Endometrium (tissue), 2 donors: ENCODE results near the gene HSPH1.
"Not testable (repeated sequence)": the region's sequence is repeated elsewhere in the genome, so short reads cannot be mapped to it uniquely, and the experiment has no call there.

Experiments used
- FAIRE-seq: peaks from 2 replicates; lab custom pipeline; 2012; peaks lifted over from hg19 to GRCh38; lab: Jason Lieb, UNC
- donor health status: control.
- donor health status: control.

Gene HSPH1

DNA sequence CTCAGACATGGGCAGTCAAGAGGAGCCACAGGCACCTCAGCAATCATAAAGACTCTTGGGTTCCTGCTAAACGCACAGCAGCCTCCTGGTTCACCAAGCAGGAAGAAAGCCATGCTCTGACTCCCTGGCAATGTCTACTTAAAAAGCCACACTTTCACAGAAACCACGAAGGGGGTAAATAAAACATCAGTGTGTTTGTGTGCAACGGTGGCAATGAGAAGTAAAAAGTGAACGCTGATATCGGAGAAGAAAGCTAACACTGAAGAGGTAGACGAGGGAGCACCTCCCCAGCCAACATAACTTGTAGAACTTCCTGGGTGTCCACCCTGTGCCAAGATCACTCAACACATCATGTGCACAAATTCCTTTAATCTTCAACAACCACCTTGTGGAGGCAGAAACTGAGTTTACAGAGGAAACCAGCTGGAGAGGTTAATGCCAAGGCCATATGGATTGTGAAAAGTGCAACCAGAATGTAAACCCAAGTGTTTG lies 30.2 kb downstream of the HSPH1 start:
- FAIRE-seq = no peak

DNA sequence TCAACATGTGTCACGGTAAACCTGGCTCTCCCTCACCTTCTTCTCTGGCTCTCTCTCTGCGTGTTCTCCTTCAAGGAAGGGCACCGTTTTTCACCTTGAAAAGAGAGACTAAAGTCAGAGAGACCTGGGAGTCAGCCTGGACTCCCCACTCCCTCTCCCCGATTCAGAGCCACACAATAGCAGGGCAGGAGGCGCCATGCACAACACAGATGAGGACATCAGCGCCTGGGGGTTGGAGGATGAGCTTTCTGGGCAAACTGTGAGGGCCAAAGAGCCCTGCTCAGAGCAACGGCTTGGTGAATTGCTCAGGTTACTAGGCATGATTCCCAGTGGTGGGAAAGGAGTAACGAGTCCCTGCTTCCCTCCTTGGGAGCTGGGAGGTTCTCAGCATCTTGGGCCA lies 32.3 kb downstream of the HSPH1 start:
- FAIRE-seq = no peak

DNA sequence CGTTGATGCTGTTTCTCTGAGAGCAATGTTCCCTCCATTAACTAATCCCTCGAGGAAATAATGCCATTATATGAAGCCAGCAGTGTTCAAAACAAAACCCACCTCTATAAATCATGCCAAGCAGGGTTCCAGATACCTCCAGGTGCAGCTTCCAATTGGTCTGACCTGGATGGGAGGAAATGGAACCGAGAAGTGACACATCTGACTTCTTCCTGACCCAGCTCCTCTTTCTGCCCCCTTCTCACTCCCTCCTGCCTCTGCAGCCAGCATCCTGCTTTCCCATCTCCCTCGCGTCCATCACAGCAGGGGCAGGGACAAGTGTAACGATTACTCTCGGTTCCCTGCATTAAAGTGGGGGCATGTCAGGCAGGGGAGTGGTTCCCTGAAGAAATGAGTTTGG lies 37.5 kb downstream of the HSPH1 start:
- FAIRE-seq = no peak

DNA sequence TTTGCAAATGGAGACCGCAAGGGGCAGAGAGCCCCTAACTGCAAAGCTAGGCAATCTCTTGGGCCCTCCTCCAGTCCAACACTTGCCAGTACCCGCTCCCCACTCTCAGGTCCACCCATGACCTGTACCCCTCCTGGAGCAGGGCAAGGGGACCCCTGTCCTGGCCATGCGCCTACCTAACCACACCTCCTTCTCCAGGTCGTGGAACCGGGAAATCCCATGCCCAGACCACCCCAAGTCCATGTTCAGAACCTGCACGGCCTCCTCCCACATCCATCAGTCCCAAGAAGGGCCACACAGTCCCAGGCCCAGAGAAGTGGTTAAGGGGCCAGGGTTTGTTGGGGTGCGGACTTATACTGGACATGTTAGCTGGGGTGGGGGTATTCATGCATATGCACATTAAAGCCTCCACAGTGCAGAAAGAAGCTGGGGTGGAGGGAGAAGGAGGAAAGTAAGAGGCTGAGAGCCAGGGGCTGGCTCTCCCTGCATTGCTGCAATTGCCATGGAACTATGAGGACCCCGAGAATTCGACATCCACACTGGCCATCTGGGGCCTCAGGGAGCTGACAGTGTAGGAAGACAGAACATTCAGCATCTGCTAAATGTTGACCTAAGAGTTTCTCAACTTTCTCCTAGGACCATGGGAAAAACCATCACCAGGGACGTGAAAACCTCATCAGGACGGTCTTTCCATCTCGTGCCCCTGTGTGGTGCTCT lies 39.0 kb downstream of the HSPH1 start:
- FAIRE-seq = no peak

DNA sequence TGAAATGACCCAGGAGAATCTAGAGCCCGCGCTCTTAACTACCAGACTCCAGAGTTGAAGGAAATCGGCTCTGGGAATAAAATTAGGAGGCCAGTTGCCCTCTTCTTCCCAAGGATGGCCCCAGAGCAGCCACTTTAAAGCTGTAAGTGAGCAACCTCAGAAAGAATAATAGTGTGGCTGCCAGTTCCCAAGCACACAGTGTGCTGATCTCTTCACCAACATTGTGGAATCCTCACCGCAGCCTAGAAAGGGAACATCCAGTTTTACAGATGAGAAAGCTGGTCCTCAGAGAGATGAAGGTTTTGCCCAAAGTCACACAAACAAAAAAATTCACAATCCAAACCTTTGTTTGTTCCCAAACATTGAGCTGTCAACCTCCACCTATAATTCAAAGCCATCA lies 39.6 kb downstream of the HSPH1 start:
- FAIRE-seq = no peak

DNA sequence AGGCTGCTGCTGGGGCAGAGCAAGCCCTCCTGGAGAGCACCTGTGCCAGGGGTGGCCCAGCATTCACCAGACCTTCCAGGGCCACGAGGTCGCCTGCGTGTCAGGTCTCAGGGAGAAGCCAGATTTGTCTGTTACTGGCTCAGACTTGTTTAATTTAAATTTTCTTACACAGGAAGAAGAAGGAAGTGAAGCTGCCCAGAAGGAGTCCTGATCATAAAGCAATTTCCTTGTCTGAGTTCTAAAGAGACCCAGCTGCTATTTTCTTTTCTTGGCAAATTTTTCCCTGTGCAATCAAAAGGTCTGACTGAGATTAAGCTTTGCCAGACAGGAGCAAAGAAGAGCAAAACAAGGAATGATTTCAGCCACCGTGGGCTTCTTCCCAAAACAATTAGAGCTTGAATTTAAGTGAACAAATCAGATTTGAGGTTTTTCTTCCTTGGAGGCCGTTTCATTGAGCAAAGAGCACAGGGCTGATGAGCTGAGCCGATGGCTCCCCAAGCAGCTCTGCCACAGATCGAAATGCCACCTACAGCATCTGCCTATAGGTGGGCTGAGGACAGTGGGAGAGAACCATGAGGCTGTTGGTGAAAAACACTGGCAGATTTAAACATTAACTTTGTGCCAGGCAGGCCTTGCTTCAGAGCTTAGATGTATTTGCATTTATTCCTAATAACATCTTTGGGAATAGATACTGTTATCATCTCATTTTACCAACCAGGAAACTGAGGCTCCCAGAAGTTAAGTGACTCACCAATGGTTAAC lies 40.1 kb downstream of the HSPH1 start:
- no peak for FAIRE-seq

DNA sequence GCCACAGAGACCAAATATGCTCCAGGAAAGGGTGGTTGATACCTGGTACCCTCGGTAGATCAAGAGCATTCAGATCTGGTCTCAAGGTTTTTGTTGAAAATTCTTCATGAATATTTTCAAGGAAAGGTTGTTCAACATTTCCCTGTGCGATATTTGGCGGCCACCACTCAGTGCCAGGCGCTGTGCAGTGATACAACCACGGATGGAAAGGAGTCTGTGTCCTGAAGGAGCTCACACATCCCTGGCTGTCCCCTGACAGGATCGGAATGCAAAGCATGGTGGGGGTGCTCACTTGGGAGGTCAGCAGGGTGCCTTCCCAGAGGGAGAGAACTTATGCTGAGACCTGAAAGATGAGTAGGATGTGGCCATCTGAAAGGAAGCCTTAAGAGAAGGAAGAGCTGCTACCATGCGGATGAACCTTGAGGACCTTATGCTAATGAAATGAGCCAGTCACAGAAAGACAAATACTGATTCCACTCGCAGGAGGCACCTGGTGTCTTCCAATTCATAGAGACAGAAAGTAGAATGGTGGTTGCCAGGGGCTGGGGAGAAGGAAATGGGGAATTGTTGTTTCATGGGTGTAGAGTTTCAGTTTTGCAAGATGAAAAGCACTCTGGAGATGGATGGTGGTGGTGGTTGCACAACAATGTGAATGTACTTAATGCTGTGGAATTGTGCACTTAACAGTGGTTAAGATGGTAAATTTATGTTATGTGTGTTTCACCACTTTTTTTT lies 41.6 kb downstream of the HSPH1 start:
- FAIRE-seq = no peak

DNA sequence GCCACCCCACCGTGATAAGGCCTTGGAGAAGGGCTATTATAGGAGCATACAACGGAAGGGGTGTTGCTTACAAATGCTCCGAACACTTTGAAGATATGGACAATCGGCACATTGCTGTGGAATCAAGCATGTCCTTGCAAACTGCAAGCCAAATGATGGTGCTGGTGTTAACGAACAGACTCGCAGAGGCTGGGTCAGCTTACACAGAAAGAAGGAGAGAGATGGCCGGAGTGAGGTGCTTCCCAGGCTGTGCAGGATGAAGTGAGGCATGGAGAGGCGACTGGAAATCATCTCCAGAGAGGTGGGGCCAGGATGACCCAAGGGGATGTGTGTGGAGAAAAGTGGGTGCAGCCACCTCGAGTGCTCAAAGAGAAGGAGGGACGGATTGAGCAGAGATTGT lies 42.2 kb downstream of the HSPH1 start:
- FAIRE-seq = no peak

DNA sequence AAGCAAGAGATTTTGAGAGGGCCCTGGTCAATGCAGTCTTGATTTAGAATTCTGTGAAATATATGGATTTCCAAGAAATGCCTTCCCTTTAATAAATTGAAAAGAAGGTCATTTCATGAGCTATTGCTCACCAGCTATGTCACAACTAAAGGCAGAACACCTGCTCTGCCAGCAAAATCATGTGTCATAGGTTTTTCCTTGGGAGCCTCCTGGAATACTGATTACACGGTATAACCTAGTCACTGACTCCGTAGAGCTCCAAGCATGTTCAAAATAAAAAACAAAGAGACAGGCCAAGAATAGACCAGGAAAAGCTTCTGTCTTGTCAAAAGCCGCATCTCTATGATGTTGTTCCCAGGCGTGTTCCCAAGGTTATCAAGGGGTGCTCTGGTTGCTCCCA lies 45.5 kb downstream of the HSPH1 start:
- FAIRE-seq = no peak

DNA sequence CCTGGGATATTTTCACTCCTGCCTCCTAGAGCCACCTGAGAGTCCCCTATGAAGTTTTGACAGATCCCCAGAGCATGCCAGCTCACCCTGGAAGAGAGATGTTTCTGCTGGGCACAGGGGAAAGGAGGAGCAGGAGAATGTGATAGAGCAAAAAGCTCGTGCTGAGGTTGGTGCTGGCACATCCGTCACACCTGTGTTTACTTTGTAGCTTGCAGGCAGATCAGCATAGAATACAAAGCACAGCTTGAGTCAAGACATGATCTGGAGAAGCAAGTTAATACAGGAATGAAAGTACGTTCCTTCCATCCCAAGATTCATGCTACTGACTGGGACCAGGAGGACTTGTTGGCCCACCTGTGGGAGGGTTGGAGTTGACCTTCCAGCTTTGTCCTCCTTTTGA lies 46.1 kb downstream of the HSPH1 start:
- no peak for FAIRE-seq

DNA sequence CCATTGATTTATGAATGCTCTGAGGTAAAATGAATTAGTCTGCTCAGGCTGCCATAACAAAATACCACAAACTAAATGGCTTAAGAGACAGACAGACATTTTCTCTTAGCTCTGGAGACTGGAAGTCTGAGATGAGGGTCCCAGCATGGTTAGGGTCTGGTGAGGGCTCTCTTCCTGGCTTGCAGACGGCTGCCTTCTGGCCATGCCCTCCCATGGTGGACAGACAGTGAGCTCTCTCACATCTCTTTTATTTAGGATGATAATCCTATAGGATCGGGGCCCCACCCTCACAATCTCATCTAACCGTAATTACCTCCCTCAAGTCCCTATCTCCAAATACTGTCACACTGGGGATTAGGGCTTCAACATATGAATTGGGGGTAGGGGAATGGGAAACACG lies 47.1 kb downstream of the HSPH1 start:
- no peak for FAIRE-seq

DNA sequence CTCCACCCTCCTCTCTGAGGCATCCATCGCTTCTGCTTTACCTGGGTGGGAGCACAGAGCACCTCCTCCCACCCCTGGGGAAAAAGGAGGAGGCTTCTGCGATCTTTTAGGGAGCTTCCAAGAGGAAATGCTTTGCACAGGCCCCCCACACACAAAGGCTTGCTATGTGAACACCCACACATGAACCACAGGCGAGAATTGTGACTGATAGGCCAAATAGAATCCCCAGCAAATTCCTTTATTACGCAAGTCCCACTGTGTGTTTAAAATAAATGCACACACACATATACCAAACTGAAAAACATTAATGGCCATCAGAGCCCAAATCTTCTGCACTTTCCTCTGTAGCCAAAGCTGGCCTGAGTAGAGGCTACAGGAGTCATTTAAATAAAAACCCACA lies 50.6 kb downstream of the HSPH1 start:
- FAIRE-seq = no peak

DNA sequence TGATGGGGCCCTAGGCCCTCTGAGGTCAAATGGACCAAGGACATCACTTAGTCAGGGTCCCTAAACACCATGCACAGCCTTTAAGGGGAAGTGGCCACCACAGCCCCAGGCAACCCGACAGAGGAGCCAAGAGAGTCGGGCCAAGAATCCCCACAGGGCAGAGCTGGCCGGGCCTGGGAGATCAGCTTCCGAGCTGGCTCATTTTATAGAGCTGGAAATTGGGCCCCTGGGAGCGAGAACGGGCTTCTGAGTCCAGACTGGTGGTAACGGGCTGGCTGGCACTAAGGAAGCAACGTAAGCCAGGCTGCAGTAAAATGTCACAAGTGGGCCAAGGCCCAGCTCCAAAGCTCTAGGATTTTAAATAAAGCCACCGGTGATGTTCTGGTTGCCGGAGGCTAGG lies 51.1 kb downstream of the HSPH1 start:
- no peak for FAIRE-seq

DNA sequence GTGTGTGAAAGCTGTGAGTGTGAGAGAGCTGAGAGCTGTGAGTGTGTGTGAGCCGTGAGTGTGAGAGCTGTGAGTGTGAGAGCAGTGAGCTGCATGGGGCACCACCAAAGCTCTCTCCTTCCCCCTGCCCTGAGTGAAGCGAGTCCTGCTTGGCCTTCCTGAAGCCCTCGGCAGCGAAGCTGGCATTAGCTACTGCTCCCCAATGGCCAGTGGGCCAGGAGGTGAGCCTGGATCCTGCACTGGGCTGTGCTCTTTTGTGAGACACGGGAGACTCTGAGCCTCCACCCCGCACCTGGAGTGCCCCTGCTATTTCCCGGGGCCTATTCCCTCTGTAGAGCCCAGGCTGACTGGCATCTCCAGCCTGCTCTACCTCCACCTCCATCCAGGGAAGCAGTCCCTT lies 51.5 kb downstream of the HSPH1 start:
- no peak for FAIRE-seq

DNA sequence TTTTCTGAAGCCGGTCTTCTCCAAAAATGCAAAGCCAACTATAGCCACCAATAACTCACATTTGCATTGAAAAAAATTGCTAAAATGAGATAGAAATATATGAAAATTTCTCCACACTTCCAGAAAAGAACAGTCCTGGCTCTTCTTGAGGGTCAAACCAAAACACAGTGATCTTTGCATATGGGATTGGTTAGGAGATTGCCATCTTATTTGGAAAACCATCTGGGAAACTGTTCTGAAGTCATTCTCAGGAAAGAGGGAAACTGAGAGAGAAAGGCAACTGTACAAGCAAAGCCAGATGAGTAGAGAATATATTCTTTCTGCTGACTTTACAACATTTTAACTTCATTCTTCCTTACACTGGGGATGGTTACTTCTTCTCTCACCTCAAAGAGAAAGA lies 54.6 kb downstream of the HSPH1 start:
- no peak for FAIRE-seq

DNA sequence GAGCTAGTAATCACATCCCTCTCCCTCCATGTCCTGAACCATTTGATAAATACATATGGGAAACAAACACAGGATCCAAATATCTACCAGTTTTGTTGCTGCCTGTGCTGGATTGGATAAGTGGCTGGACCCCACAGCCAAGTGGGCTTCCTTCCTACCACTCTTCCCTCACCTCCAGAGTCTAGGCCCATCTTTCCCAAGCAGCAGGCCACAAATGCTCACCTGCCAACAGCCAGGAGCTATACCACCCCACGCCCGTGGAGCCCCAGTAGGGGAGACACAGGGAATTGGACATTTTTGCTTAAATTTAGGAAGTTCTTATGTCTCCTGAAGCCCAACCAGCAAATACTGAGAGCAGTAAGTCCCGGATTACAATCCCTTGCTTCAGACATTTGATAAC lies 55.8 kb downstream of the HSPH1 start:
- no peak for FAIRE-seq

DNA sequence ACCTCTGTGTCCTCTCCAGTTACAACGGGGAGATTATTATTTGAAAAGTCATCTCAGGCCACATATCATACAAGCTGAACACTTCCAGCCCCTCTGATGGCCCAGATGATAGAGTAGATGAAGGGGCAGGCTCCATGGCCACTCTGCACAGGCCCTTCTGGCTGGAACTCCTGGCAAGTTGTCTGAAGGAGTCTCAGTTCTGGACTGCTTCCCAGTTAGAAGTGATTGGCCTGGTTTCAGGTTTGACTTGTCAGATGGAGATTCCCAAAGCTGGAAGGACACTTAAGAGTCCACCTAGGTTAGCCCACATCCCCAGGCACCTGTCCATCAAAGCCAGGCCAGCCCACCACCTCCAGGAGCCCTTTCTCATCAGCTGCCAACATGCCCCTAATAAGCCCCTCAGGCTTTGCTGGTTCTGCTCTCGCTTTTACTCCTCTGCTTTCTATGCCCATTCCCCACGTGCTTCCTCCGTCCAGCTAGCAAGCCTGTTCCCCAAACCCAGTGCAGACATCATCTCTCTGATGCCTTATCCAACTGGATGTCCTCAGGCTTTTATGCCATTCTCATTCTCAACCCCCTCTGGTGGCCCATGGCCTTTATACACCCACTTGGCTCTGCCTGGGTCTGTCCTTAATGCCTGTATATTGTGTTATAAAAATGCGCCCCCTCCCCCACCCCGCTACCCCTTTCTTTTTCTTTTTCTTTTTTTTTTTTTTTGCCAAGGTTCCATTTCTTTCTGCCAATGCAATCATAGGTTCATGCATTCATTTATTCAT lies 56.5 kb downstream of the HSPH1 start:
- FAIRE-seq = no peak

DNA sequence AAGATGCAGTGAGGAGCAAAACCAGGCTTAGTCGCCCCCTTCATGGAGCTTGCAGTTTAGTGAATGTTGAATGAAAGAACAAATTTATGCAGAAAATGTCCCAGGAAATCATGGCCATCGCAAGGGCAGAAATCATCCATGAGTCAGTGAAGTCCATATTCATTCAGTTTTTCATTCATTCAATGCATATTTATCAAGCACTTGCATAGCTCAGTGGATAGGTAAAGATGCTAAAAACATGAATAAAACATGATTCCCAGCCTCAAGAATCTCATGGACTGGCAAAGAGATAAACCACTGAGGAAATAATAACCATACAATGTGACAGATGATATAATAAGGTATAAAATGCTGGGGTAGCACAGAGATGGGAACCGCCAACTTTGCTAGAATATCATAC lies 58.8 kb downstream of the HSPH1 start:
- no peak for FAIRE-seq

DNA sequence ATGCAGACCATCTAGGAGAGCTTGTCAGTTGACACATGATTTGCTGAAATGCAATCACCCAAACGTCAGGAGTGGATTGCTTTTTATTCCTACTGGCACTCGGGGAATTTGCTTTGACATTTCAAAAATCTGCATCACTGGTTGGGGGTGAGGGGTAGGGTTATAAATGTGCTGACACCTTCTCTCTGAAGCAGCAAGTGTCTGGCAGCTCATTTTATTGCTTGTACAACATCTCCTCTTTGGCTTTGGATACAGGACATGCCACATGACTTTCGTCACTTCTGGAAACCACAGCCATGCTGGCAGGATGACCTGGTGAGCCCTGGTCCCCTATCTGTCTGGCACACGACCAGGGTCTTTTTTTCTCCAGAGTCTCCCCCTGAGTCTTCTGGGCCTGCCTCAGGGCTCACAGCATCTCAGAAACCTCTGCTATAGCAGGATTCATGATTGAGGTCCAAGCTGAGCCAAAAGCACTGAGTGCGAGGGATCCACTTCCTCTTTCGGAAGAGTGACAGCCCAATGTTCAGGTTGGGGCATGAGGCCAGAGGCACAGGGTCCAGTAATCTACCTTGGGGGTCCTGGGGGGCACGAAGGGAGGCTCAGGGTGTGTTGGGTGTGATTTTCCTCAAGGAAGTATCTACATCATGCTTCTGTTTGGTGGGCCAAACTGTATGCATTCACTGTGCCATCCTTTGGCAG lies 60.1 kb downstream of the HSPH1 start:
- FAIRE-seq = no peak

DNA sequence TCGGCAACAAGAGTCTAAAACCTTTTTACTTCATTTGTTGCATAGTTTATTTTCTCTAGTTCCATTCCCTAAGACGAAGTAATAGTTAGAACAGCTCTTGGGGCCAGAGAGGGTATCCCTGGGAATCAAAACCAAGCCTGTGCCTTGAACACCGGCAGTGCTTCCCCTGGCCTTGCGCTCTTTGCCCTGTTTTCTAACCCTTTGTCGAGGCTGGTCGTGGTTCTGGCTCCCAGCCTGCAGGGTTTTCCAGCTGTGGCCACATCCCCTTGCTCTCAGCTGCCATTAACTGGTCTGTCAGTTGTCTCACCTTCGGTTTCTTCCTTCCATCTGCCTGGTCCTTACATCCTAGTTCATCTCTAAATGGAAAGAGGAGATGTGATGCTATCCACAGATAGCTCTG lies 61.0 kb downstream of the HSPH1 start:
- FAIRE-seq = no peak

DNA sequence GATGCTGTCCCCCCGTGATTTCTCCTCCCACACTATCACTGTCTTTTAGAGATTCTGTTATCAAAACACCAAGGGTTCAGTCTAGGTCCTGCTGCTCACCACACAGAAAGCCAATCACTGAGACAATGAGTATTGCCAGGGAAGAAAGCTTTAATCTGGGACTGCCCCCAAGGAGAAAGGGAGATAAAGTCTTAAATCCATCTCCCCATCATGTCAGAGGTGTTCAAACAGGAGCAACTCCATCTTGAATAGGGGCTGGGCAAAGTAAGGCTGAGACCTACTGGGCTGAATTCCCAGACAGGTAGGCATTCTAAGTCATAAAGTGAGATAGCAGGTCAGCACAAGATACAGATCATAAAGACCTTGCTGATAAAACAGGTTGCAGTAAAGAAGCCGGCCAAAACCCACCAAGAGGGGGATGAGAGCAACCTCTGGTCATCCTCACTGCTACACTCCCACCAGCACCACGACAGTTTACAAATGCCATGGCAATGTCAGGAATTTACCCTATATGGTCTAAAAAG lies 63.7 kb downstream of the HSPH1 start:
- not testable (repeated sequence) for FAIRE-seq
